Liver (tissue), 3 donors: Measurements from ENCODE around the gene SMPDL3A.

Source experiments
- ATF3 ChIP-seq: IDR thresholded peaks from 2 replicates; pipeline ENCODE4 v1.6.1; 2016; ENCODE audit warnings: antibody characterized with exemption
- CTCF ChIP-seq: fragments of 150-350 bp; IDR thresholded peaks from 2 replicates; pipeline ENCODE4 v1.5.1; 2017; ENCODE audit warnings: improper control_type of control experiment, low read depth, low read length; ENCODE audit not compliant: missing input control
- FOXA1 ChIP-seq: IDR thresholded peaks from 2 replicates; pipeline ENCODE4 v1.6.1; 2016; ENCODE audit warnings: antibody characterized with exemption
- FOXA2 ChIP-seq: IDR thresholded peaks from 2 replicates; pipeline ENCODE4 v1.6.1; 2016; ENCODE audit warnings: antibody characterized with exemption
- GABPA ChIP-seq, 2 donors: IDR thresholded peaks in 1 of 2; conservative IDR thresholded peaks in 1 of 2; 2 replicates each; pipeline ENCODE4 v1.6.1; 2016; ENCODE audit warnings: antibody characterized with exemption in 2 of 2, mild to moderate bottlenecking in 1 of 2, moderate library complexity in 1 of 2
- JUND ChIP-seq, 2 donors: IDR thresholded peaks; 2 replicates each; pipeline ENCODE4 v1.6.1; 2016; ENCODE audit warnings: antibody characterized with exemption in 2 of 2
- MAX ChIP-seq: IDR thresholded peaks from 2 replicates; pipeline ENCODE4 v1.6.1; 2016; ENCODE audit warnings: antibody characterized with exemption
- RAD21 ChIP-seq, 2 donors: IDR thresholded peaks; 2 replicates each; pipeline ENCODE4 v1.6.1; 2016; ENCODE audit warnings: antibody characterized with exemption in 2 of 2, mild to moderate bottlenecking in 2 of 2
- REST ChIP-seq: IDR thresholded peaks from 2 replicates; pipeline ENCODE4 v1.6.1; 2016; ENCODE audit warnings: antibody characterized with exemption, mild to moderate bottlenecking
- TAF1 ChIP-seq: conservative IDR thresholded peaks from 2 replicates; pipeline ENCODE4 v1.6.1; 2016; ENCODE audit warnings: antibody characterized with exemption, mild to moderate bottlenecking
- YY1 ChIP-seq: IDR thresholded peaks from 2 replicates; pipeline ENCODE4 v1.6.1; 2016; ENCODE audit warnings: antibody characterized with exemption, mild to moderate bottlenecking
- ZBTB33 ChIP-seq: IDR thresholded peaks from 2 replicates; pipeline ENCODE4 v1.6.1; 2016; ENCODE audit warnings: antibody characterized with exemption
- donor health status: healthy.
- donor health status: healthy.

GRCh38 chr6:122760330-122760729 is 28.7 kb upstream of the SMPDL3A start:
- TF ChIP-seq CTCF (no peak), FOXA1 (no peak), JUND (IDR thresholded peaks at IDR 0.05) (no peak), RAD21 (IDR thresholded peaks at IDR 0.05) (no peak), YY1 (no peak), FOXA2 (no peak), ATF3 (no peak), MAX (no peak), REST (no peak), ZBTB33 (no peak), TAF1 (no peak), GABPA (IDR thresholded peaks at IDR 0.05 in 1 of 2, conservative IDR thresholded peaks at IDR 0.05 in 1 of 2) (no peak)
